Endothelial cell of umbilical vein (primary cell): ENCODE measurements around the gene KIF19.

Experiments used
- CTCF ChIP-seq, 2 donors: IDR thresholded peaks; 1 replicate in 1 of 2; 2 replicates in 1 of 2; pipeline ENCODE4 v1.5.1; 2011; ENCODE audit warnings: low read length in 2 of 2, mild to moderate bottlenecking in 2 of 2, moderate library complexity in 2 of 2, control low read depth in 1 of 2, inconsistent platforms in 1 of 2, low read depth in 1 of 2; ENCODE audit not compliant: insufficient read depth in 1 of 2; ENCODE audit errors: extremely low read depth in 1 of 2
- EZH2 ChIP-seq: IDR thresholded peaks from 2 replicates; pipeline ENCODE4 v1.6.1; 2012; ENCODE audit warnings: borderline replicate concordance, low read depth, mild to moderate bottlenecking, moderate library complexity, low read length, inconsistent platforms; ENCODE audit not compliant: severe bottlenecking

- TF ChIP-seq CTCF (IDR thresholded peaks at IDR 0.05; ENCODE audit: extremely low read depth in 1 of 2, insufficient read depth in 1 of 2, low read depth in 1 of 2, low read length in 2 of 2) (no peak), EZH2 (no peak)
Observed at GRCh38 chr17:74305865-74306654, 20.0 kb upstream of the KIF19 start.
